H1 (cell line): ENCODE results near the gene GPX4.
A peak's percentile ranks its signal among the peaks of the same experiment; 100 is the strongest.

Experiments used
- ASH2L ChIP-seq: fragments of 200-600, 300-600 bp; sonication (generic); IDR thresholded peaks from one replicate; pipeline ENCODE4 v1.7.1; 2017; ENCODE audit warnings: low read length
- BCL11A ChIP-seq, 2 experiments: IDR thresholded peaks; one replicate each; pipeline ENCODE4 v1.6.1; 2011; ENCODE audit warnings: low read depth in 2 of 2, low read length in 2 of 2, mild to moderate bottlenecking in 2 of 2
- BRCA1 ChIP-seq: IDR thresholded peaks from 2 replicates; pipeline ENCODE4 v1.6.1; 2012; ENCODE audit warnings: low read depth, low read length, improper control_type of control experiment
- CTCF ChIP-seq, 3 experiments: IDR thresholded peaks; 1 replicate in 2 of 3; 2 replicates in 1 of 3; pipeline versions ENCODE4 v1.5.1 to v1.6.1; 2011; ENCODE audit warnings: low read length in 3 of 3, mild to moderate bottlenecking in 3 of 3, inconsistent platforms in 2 of 3, low read depth in 1 of 3, moderate library complexity in 1 of 3; ENCODE audit not compliant: insufficient read depth in 1 of 3; ENCODE audit errors: control extremely low read depth in 1 of 3
- EGR1 ChIP-seq: IDR thresholded peaks from 2 replicates; pipeline ENCODE4 v1.6.1; 2011; ENCODE audit warnings: low read depth, low read length, borderline replicate concordance
- EZH2 ChIP-seq: fragments of 200-600 bp; sonication (generic); IDR thresholded peaks from 2 replicates; pipeline ENCODE4 v1.7.1; 2012; ENCODE audit warnings: low read depth, mild to moderate bottlenecking, moderate library complexity, low read length, inconsistent platforms; ENCODE audit not compliant: severe bottlenecking
- MAX ChIP-seq: IDR thresholded peaks from 2 replicates; pipeline ENCODE4 v1.6.1; 2012; ENCODE audit warnings: inconsistent platforms
- POLR2AphosphoS5 ChIP-seq: IDR thresholded peaks from 2 replicates; pipeline ENCODE4 v1.6.1; 2011; ENCODE audit warnings: low read depth, low read length
- RAD21 ChIP-seq, 2 experiments: IDR thresholded peaks in 1 of 2; conservative IDR thresholded peaks in 1 of 2; 2 replicates each; pipeline ENCODE4 v1.6.1; 2011; ENCODE audit warnings: low read depth in 2 of 2, low read length in 2 of 2, improper control_type of control experiment in 1 of 2, inconsistent platforms in 1 of 2, mild to moderate bottlenecking in 1 of 2, moderate library complexity in 1 of 2
- SIX5 ChIP-seq: IDR thresholded peaks from 2 replicates; pipeline ENCODE4 v1.6.1; 2011; ENCODE audit warnings: mild to moderate bottlenecking, low read depth, low read length
- USF2 ChIP-seq: IDR thresholded peaks from 2 replicates; pipeline ENCODE4 v1.6.1; 2011; ENCODE audit warnings: low read length, improper control_type of control experiment
- YY1 ChIP-seq: IDR thresholded peaks from 2 replicates; pipeline ENCODE4 v1.6.1; 2011; ENCODE audit warnings: low read depth, mild to moderate bottlenecking, low read length

- no peak for TF ChIP-seq CTCF (IDR thresholded peaks at IDR 0.05; ENCODE audit: control extremely low read depth in 1 of 3, insufficient read depth in 1 of 3, low read depth in 1 of 3, low read length in 3 of 3)
- no peak for TF ChIP-seq RAD21 (IDR thresholded peaks at IDR 0.05 in 1 of 2, conservative IDR thresholded peaks at IDR 0.05 in 1 of 2; ENCODE audit: low read depth in 2 of 2, low read length in 2 of 2)
- no peak for TF ChIP-seq EGR1
- no peak for TF ChIP-seq POLR2AphosphoS5
- TF ChIP-seq EZH2 = no peak
- 0 out of 2 replicates have a peak, but pooled peaks have one; percentile 1 for TF ChIP-seq USF2
- no peak for TF ChIP-seq YY1
- no peak for TF ChIP-seq BRCA1
- no peak for TF ChIP-seq MAX
- TF ChIP-seq ASH2L = no peak
- TF ChIP-seq BCL11A (IDR thresholded peaks at IDR 0.05; ENCODE audit: low read depth in 2 of 2, low read length in 2 of 2) = no peak
- no peak for TF ChIP-seq SIX5
Observed at GRCh38 chr19:1081301-1082164, 22.3 kb upstream of the GPX4 start.
